SIG-M5 (cell line): ENCODE measurements around the gene SLC7A9.
"Not testable (repeated sequence)": the region's sequence is repeated elsewhere in the genome, so short reads cannot be mapped to it uniquely, and the experiment has no call there.

ENCODE experiments used
- DNase-seq: peaks from one replicate; lab custom pipeline; 2025; lab: John Stamatoyannopoulos, UW

SLC7A9 gene

DNA sequence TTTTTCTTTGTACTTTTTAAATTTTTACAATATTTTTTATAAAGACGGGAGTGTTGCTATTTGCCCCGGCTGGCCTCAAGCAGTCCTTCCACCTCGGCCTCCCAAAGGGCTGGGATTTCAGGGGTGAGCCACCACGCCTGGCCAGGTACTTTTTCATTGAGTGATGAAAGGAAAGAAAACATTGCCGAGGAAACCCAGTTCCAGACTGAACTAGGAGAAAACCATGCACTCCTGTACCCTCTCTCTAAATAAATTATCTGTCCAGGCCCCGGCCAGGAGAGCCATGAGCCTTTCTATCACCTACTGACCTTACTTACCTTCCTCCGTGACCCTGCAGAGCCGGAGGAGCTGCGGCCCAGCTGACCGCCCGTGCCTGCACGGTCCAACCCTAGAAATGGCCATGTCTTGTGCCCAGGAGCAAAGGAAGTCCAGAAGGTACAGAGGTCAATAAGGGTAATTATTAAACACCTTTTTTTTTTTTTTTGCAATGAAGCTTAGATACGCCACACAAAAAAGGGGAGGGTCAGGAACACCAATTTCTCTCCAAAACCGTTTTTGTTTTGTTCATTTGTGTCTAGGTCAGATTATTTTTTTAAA lies at the start of gene SLC7A9:
Gene SLC7A9 (minus strand): TSS at position 399 of the 597 bp plus-strand sequence. CDS start 1,233 bp downstream, outside the sequence.
- no peak for DNase-seq

GRCh38 chr19:32919365-32919764 lies 49.8 kb upstream of the SLC7A9 start:
- no peak for DNase-seq

DNA sequence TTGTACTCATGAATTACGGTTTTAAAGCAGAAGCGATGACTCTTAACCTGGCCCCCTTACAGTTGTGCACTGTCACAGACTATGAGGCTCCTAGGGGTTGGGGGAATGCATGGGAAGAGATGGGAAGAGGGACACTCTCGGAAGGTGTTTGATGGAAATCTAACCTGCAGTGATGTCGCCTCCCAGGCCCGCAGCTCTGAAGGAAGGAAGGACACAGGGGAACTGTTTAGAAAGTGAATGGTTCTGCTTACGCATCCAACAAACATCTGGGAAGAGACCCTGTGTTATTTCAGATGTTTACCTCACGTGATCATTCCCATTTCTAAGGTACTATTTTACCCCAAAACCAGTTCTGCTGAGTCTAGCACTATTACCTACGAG lies 48.0 kb upstream of the SLC7A9 start:
- DNase-seq = no peak

DNA sequence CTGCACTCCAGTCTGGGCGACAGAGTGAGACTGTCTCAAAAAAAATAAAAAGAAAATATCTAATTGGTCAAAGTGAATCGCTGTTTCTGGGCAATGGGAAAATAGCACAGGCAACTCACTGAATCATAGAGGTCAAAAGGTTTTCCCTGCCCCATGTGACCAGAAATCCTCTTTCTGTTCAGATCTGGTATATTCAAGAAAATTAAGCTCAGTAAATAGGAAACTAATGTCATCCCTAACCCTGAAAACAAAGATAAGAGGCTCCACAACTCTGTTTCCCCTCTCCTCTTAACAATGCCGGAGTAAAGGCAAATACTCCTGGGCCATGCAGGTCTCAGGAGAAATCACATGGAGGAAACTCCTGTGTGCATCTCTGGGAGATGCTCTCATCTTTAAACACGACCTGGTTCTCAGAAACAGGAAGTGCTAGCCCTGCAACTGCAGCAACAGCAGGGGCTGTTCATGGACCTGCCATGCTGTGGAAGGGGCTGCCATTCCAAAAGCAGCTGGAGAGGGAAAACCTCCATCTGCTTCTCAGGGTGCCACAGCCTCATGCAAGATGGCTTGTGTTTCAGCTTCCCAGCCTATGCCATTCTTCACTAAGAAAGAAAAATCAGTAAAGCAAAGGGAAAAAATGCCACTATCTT lies 47.5 kb upstream of the SLC7A9 start:
- DNase-seq = no peak

GRCh38 chr19:32914879-32915660 lies 45.5 kb upstream of the SLC7A9 start:
- no peak for DNase-seq

DNA sequence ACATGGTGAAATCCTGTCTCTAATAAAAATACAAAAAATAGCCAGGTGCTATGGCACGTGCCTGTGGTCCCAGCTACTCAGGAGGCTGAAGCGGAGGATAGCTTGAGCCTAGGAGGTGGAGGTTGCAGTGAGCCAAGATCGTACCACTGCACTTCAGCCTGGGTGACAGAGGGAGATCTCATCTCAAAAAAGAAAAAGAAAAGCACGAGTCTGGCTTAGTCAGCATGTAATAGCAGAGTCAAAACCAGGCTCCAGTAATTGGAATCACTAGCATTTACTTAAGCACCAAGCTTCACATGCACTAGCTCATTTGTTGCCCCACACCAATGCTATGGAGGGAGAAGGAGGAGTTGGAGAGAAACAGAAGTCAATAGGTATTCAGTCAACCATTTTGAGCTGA lies 41.9 kb upstream of the SLC7A9 start:
- no peak for DNase-seq

DNA sequence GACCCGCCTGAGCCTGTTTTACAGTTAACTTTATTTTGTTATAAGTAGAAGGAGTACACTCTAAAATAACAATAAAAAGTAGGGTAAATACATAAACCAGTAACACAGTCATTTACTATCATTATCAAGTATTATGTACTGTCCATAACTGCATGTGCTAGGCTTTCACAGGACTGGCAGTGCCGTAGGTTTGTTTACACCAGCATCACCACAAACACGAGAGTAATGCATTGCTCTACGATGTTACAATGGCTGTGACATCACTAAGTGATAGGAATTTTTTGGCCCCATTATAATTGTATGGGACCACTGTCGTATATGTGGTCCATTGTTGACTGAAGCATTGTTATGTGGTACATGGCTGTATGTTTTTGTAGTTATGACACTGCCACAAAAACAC lies 41.3 kb upstream of the SLC7A9 start:
- no peak for DNase-seq

DNA sequence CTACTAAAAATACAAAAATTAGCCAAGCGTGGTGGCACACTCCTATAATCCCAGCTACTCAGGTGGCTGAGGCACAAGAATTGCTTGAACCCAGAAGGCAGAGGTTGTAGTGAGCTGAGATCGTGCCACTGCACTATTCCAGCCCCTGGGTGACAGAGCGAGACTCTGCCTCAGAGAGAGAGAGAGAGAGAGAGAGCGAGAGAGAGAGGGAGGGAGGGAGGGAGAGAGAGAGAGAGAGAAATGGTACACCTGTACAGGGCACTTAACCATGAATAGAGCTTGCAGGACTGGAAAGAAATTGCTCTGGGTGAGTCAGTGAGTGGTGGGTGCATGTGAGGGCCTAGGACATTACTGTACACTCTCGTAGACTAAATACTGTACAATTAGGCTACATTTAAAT lies 40.5 kb upstream of the SLC7A9 start:
- DNase-seq = no peak

DNA sequence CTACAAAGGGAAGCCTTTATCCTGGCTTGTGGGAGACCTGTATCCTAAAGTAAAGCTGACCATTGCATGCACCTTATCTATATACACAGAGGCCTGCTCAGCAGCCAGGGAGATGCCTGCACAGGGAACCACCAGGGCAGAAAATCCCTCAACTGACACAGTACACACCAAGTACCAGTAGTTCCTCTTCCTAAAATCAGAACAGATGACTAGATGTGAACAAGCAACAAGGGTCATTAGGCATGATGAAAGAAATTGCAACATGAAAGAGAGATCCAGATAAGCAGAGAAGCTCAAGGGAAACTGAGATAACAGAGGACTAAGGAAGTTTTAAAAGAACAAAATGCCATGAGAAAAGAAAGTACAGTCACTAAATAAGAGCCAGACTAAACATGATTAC lies 39.7 kb upstream of the SLC7A9 start:
- DNase-seq = no peak

GRCh38 chr19:32908641-32909190 lies 39.1 kb upstream of the SLC7A9 start:
- DNase-seq = no peak

DNA sequence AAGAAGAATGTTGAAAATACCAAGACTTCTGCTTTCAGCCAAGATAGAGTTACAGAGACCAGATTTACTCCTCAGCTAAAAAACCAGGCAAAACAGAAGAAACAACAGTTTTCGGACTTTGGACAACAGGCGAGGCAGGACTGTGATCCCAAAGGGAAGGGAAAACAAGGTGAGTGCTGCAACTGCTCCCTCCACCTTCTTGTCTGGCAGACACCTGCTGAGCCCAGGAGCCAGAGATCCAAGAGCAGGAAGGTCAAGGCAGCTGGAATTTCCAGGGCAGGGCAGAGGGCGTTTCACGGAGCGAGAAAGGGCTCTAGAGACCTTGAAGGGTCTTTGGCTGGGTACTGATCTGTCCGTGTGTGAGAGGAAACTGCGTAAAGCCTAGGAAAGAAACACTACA lies 32.9 kb upstream of the SLC7A9 start:
- DNase-seq = no peak

- DNase-seq = no peak
These were observed 32.1 kb upstream of the SLC7A9 start for GRCh38 chr19:32901504-32902161.

DNA sequence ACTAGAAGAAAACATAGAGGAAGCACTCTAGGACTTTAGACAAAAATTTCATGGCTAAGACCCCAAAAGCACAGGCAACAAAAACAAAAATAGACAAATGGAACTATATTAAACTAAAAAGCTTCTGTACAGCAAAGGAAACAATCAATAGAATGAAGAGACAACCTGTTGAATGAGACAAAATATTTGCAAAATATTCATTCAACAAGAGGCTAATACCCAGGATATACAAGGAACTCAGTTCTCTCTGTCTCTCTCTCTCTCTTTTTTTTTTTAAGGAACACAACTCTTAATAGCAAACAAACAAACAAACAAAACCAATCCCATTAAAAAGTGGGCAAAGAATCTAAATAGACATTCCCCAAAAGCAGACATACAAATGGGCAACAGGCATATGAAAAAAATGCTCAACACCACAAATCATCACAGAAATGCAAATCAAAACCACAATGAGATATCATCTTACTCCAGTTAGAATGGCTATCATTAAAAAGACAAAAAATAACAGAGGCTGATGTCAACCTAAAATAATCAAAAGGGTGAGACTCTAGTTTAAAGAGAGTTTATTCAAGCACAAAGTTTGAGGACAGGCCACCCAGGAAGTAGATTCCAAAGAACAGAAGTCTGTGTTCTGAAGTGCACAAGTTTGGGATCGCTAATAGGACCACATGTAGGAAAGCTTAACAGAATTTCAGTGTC lies 27.1 kb upstream of the SLC7A9 start:
- DNase-seq = no peak

- no peak for DNase-seq
These were observed 25.8 kb upstream of the SLC7A9 start for GRCh38 chr19:32895384-32895783.

- no peak for DNase-seq
These were observed 22.0 kb upstream of the SLC7A9 start for GRCh38 chr19:32891609-32892008.

GRCh38 chr19:32890841-32891240 lies 21.3 kb upstream of the SLC7A9 start:
- no peak for DNase-seq

- no peak for DNase-seq
These were observed 20.8 kb upstream of the SLC7A9 start for GRCh38 chr19:32890326-32890725.

DNA sequence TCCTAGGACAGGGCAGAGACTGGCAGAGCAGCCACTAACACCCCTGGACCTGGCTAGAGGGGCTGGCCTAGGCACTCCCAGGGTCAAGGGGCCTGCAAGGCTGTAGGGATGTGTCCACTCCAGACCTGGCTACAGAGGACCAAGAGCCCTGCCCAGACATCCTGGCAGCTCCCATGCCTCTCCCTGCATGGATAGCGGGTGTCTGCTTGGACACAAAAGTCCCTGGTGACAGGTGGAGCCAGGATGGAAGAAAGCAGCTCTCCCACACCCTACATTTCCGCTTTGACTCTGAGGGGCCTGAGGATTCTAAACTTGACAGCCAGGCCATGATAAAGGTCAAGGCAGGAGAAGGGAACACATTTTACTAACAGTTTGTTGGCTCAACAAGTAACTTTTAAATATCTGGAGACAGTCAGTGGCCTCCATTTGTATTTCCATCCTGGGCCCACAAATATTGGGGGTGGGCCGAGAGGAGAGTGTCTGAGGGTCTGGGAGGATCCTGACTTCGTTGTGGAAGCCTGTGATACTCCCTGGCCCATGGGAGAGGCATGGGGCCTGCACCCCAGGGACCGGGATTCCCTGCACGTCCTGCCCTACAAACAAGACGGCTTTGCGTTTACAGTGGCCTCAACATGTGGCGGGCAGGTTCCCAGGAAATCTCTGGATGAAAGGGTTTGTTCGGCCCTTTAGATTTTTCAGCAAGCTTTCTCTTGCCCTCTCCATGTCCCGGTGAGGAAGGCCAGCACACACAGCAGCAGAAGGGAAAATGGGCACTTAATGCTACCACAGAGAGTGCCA lies 19.8 kb upstream of the SLC7A9 start:
- DNase-seq = no peak

- no peak for DNase-seq
These were observed 18.1 kb upstream of the SLC7A9 start for GRCh38 chr19:32887572-32888215.

DNA sequence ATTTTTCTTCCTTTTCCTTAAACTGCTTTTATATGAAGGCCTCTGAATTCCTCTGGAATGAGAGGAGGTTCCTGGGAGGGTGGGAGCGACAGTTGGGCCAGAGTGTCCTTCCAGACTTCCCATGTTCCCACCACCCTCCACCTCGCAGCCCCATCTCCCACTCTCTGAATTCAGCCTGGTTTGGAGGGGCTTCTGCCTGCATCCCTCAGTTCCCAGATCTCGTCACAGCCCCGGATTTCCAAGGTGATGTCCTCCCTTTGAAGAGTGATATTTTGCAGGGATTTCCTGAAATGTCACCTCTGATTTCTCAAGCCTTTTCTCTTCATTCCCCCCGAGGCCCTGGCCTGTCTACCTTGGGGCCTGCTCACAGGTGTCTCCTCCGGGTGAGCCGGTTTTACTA lies 16.7 kb upstream of the SLC7A9 start:
- DNase-seq = no peak

- not testable (repeated sequence) for DNase-seq
These were observed 15.7 kb upstream of the SLC7A9 start for GRCh38 chr19:32885255-32885654.
